Epithelial cell of esophagus (primary cell): Measurements from ENCODE around the gene TOGARAM1.

Source experiments
- DNase-seq: peaks from one replicate; pipeline ENCODE4 v3.0.0; 2010; ENCODE audit warnings: low read depth
- H3K4me3 ChIP-seq: 2 replicates; pipeline ENCODE4 v1.5.1; 2011; ENCODE audit warnings: mild to moderate bottlenecking, low read length, control low read depth
- TF ChIP-seq, protein P1 (sequence below): IDR thresholded peaks from 2 replicates; pipeline ENCODE4 v1.5.1; 2011; ENCODE audit warnings: low read depth, mild to moderate bottlenecking, low read length, control low read depth, inconsistent platforms; ENCODE audit not compliant: insufficient read depth; ENCODE audit errors: missing control alignments

The TOGARAM1 gene

GRCh38 chr14:45051180-45051579 is 89.2 kb downstream of the TOGARAM1 start:
- no peak for DNase-seq
- H3K4me3 ChIP-seq = no peak overlapping the region
- TF ChIP-seq, protein P1, sequence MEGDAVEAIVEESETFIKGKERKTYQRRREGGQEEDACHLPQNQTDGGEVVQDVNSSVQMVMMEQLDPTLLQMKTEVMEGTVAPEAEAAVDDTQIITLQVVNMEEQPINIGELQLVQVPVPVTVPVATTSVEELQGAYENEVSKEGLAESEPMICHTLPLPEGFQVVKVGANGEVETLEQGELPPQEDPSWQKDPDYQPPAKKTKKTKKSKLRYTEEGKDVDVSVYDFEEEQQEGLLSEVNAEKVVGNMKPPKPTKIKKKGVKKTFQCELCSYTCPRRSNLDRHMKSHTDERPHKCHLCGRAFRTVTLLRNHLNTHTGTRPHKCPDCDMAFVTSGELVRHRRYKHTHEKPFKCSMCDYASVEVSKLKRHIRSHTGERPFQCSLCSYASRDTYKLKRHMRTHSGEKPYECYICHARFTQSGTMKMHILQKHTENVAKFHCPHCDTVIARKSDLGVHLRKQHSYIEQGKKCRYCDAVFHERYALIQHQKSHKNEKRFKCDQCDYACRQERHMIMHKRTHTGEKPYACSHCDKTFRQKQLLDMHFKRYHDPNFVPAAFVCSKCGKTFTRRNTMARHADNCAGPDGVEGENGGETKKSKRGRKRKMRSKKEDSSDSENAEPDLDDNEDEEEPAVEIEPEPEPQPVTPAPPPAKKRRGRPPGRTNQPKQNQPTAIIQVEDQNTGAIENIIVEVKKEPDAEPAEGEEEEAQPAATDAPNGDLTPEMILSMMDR = no peak

- TF ChIP-seq, protein P1 = no peak
- no peak overlapping the region for H3K4me3 ChIP-seq
- no peak for DNase-seq
Measured at GRCh38 chr14:45051896-45052295, 89.9 kb downstream of the TOGARAM1 start.

DNA sequence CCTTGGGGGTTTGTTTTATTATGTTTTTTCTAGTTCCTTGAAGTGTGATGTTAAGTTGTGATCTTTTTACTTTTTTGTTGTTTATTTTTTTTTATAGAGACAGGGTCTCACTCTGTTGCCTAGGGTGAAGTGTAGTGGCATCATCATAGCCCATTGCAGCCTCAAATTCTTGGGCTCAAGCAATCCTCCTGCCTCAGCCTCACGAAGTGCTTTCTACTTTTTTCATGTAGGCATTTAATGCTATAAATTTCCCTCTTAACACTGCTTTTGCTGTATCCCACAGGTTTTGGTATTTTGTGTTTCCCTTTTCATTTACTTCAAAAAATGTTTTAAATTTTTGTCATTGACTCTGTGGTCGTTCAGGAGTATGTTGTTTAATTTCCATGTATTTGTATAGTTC is 95.4 kb downstream of the TOGARAM1 start:
- TF ChIP-seq, protein P1 = no peak
- no peak for DNase-seq
- no peak overlapping the region for H3K4me3 ChIP-seq

DNA sequence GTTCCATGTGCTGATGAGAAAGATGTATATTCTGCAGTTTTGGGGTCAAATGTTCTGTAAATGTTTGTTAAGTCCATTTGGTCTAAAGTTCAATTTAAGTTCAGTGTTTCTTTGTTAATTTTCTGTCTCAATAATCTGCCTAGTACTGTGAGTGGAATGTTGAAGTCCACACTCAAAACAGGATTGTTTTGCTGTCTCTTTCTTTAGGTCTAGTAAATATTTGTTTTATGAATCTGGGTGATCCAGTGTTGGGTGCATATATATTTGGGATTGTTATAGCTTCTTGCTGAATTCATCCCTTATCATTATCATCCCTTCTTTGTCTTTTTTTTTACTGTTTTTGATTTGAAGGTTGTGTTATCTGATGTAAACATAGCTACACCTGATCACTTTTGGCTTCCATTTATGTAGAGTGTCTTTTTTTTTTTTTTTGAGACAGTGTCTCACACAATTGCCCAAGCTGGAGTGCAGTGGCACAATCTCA is 95.9 kb downstream of the TOGARAM1 start:
- no peak for DNase-seq
- H3K4me3 ChIP-seq = no peak overlapping the region
- TF ChIP-seq, protein P1 = no peak

GRCh38 chr14:45060551-45060950 is 98.6 kb downstream of the TOGARAM1 start:
- TF ChIP-seq, protein P1 = no peak
- DNase-seq = no peak
- H3K4me3 ChIP-seq = no peak overlapping the region

DNA sequence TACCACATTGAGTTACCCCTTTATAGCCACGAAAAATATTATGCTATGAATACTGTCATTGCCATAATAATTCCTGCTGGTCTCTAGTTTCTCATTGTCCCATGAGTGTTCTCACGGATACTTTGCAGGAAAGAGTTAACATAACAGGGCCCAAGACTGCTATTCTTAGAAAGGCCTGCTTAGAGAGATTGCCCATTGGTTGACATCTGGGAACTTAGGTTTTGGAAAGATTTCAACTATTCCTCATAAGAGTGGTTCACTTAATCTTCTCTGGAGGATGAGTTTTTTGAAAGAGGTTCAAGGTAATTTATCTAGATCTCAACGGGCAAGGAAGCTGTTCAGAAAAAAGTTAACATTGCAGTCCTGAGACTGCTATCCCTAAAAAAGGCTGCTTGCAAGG is 103.5 kb downstream of the TOGARAM1 start:
- TF ChIP-seq, protein P1 = no peak
- no peak overlapping the region for H3K4me3 ChIP-seq
- DNase-seq = no peak

DNA sequence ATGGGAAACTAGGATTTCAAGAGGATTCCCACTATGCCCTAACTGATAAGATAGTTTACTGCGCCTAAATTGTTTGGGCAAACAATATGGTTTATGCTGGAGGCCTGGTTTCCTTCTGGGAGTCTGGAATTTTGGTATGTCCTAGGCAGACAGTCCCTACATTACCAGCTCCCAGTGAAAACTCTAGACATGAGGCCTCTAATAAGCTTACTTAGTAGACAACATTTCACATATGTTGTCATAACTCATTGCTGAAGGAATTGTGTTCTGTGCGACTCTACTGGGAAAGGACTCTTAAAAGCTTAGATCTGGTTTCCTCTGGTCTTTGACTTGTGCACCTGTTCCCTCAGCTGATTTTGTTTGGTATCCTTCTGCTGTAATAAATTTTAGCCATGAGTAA is 104.0 kb downstream of the TOGARAM1 start:
- TF ChIP-seq, protein P1 = no peak
- no peak overlapping the region for H3K4me3 ChIP-seq
- DNase-seq = no peak
